SK-N-SH (cell line): ENCODE data around the gene MCEMP1. TPM values are rescaled to one million over a fixed set of nuclear protein-coding genes. Genes with fewer than 3 reads are reported as not detected.

Source experiments
- CTCF ChIA-PET: fragments of 300-600, 350-600 bp; formaldehyde crosslinking; extraction: SDS; loops from one replicate; lab custom pipeline; 2021; lab: Yijun Ruan, JAX
- POLR2A ChIA-PET: fragments of 350-600 bp; sonication (Branson Sonifier 250); formaldehyde crosslinking; extraction: SDS; loops from one replicate; lab custom pipeline; 2020; ENCODE audit warnings: antibody characterized with exemption, inconsistent platforms; lab: Yijun Ruan, JAX
- DNase-seq: peaks from one replicate; pipeline ENCODE4 v3.0.0; 2012
- H2AFZ ChIP-seq: fragments of 200-600 bp; sonication (generic); 2 replicates; pipeline ENCODE4 v1.8.1; 2016; ENCODE audit warnings: antibody characterized with exemption, mild to moderate bottlenecking, low read depth
- H3F3A ChIP-seq: fragments of 200-600 bp; sonication (generic); replicated peaks from 2 replicates; pipeline ENCODE3; 2016; ENCODE audit warnings: antibody characterized with exemption, mild to moderate bottlenecking; ENCODE audit not compliant: insufficient read depth
- H3K27ac ChIP-seq, 2 experiments: fragments of 200-500 bp in 1 of 2; fragments of 200-600 bp in 1 of 2; sonication (Bioruptor generic) in 1 of 2; sonication (generic), shearing (Covaris generic) in 1 of 2; 2 replicates each; pipeline versions ENCODE4 v1.5.1 to v1.6.1; 2014 to 2016; ENCODE audit warnings: low read depth in 2 of 2, inconsistent platforms in 1 of 2, low read length in 1 of 2, mild to moderate bottlenecking in 1 of 2, mixed read lengths in 1 of 2
- H3K27me3 ChIP-seq: fragments of 200-600 bp; sonication (generic), shearing (Covaris generic); 2 replicates; pipeline ENCODE4 v1.6.1; 2016; ENCODE audit warnings: mixed run types; ENCODE audit not compliant: insufficient read depth
- H3K36me3 ChIP-seq, 2 experiments: fragments of 200-500 bp in 1 of 2; fragments of 200-600 bp in 1 of 2; sonication (Bioruptor generic) in 1 of 2; sonication (generic) in 1 of 2; replicated peaks in 1 of 2; 2 replicates each; pipeline versions ENCODE3 to v1.5.1; 2014 to 2016; ENCODE audit warnings: low read length in 1 of 2, mild to moderate bottlenecking in 1 of 2; ENCODE audit not compliant: insufficient read depth in 2 of 2, control insufficient read depth in 1 of 2
- H3K4me1 ChIP-seq, 2 experiments: fragments of 200-500 bp in 1 of 2; fragments of 200-600 bp in 1 of 2; sonication (Bioruptor generic) in 1 of 2; sonication (generic), shearing (Covaris generic) in 1 of 2; 2 replicates each; pipeline versions ENCODE4 v1.5.1 to v1.6.1; 2014 to 2016; ENCODE audit warnings: low read depth in 1 of 2, low read length in 1 of 2, mixed run types in 1 of 2; ENCODE audit not compliant: insufficient read depth in 2 of 2, control insufficient read depth in 1 of 2
- H3K4me2 ChIP-seq: fragments of 200-600 bp; sonication (generic), shearing (Covaris generic); 2 replicates; pipeline ENCODE4 v1.6.1; 2017; ENCODE audit warnings: mixed run types
- H3K4me3 ChIP-seq, 2 experiments: fragments of 200-500 bp in 1 of 2; fragments of 200-600 bp in 1 of 2; sonication (Bioruptor generic) in 1 of 2; sonication (generic), shearing (Covaris generic) in 1 of 2; 2 replicates each; pipeline versions ENCODE4 v1.5.1 to v1.8.1; 2014 to 2016; ENCODE audit warnings: low read depth in 2 of 2, inconsistent platforms in 1 of 2, low read length in 1 of 2, mild to moderate bottlenecking in 1 of 2, mixed read lengths in 1 of 2, moderate library complexity in 1 of 2
- H3K79me2 ChIP-seq: fragments of 200-600 bp; sonication (generic); 2 replicates; pipeline ENCODE4 v1.8.1; 2017; ENCODE audit warnings: mild to moderate bottlenecking; ENCODE audit not compliant: insufficient read depth
- H3K9ac ChIP-seq: fragments of 200-600 bp; sonication (generic); 2 replicates; pipeline ENCODE4 v1.6.1; 2017; ENCODE audit warnings: mixed run types
- H3K9me2 ChIP-seq: fragments of 200-600 bp; sonication (generic); 2 replicates; pipeline ENCODE4 v1.6.1; 2017; ENCODE audit warnings: mixed run types
- H3K9me3 ChIP-seq: fragments of 200-600 bp; sonication (generic); 2 replicates; pipeline ENCODE4 v1.6.1; 2017; ENCODE audit warnings: mixed run types, mild to moderate bottlenecking, moderate library complexity
- H4K20me1 ChIP-seq: fragments of 200-600 bp; sonication (generic); 2 replicates; pipeline ENCODE4 v1.6.1; 2017; ENCODE audit warnings: mild to moderate bottlenecking, mixed run types; ENCODE audit not compliant: insufficient read depth
- CHD2 ChIP-seq: fragments of 150-350 bp; IDR thresholded peaks from 2 replicates; pipeline ENCODE4 v1.6.1; 2018; ENCODE audit warnings: low read length; ENCODE audit not compliant: partially characterized antibody
- EP300 ChIP-seq, 2 experiments: IDR thresholded peaks; 2 replicates each; pipeline versions ENCODE4 v1.4.0 to v1.6.1; 2012; ENCODE audit warnings: borderline replicate concordance in 1 of 2, low read depth in 1 of 2, low read length in 1 of 2
- FOXJ3 ChIP-seq: sonication (generic); formaldehyde crosslinking; IDR thresholded peaks from 2 replicates; pipeline ENCODE4 v1.5.1; 2020; ENCODE audit warnings: mild to moderate bottlenecking, missing genetic modification reagents
- IRF3 ChIP-seq: fragments of 150-350 bp; IDR thresholded peaks from 2 replicates; pipeline ENCODE4 v1.6.1; 2016; ENCODE audit warnings: mild to moderate bottlenecking, low read depth, low read length
- JUND ChIP-seq: IDR thresholded peaks from 2 replicates; pipeline ENCODE4 v1.4.0; 2012
- MXI1 ChIP-seq: IDR thresholded peaks from 2 replicates; pipeline ENCODE4 v1.6.1; 2012; ENCODE audit warnings: mild to moderate bottlenecking, low read depth, low read length, improper control_type of control experiment
- NFIC ChIP-seq: IDR thresholded peaks from 2 replicates; pipeline ENCODE4 v1.4.0; 2012; ENCODE audit warnings: borderline replicate concordance
- NRF1 ChIP-seq: IDR thresholded peaks from 2 replicates; pipeline ENCODE4 v1.6.1; 2012; ENCODE audit warnings: low read depth, mild to moderate bottlenecking, low read length
- PBX3 ChIP-seq: IDR thresholded peaks from 2 replicates; pipeline ENCODE4; 2012
- POLR2AphosphoS5 ChIP-seq: IDR thresholded peaks from 2 replicates; pipeline ENCODE4 v1.6.1; 2012; ENCODE audit warnings: low read depth, low read length
- RAD21 ChIP-seq: IDR thresholded peaks from 2 replicates; pipeline ENCODE4 v1.6.1; 2012; ENCODE audit warnings: mild to moderate bottlenecking, low read length
- RCOR1 ChIP-seq: fragments of 150-350 bp; IDR thresholded peaks from 2 replicates; pipeline ENCODE4 v1.6.1; 2017; ENCODE audit warnings: antibody characterized with exemption, low read length
- RFX5 ChIP-seq: IDR thresholded peaks from 2 replicates; pipeline ENCODE4 v1.6.1; 2012; ENCODE audit warnings: mild to moderate bottlenecking, improper control_type of control experiment, low read length
- SIN3A ChIP-seq: IDR thresholded peaks from 2 replicates; pipeline ENCODE4 v1.6.1; 2012; ENCODE audit warnings: low read depth, mild to moderate bottlenecking, low read length, moderate library complexity, borderline replicate concordance
- SMC3 ChIP-seq: IDR thresholded peaks from 2 replicates; pipeline ENCODE4 v1.6.1; 2012; ENCODE audit warnings: low read depth, low read length, improper control_type of control experiment
- TAF1 ChIP-seq: IDR thresholded peaks from 2 replicates; pipeline ENCODE4 v1.6.1; 2012; ENCODE audit warnings: low read depth, mild to moderate bottlenecking, low read length, moderate library complexity, borderline replicate concordance
- ZBTB33 ChIP-seq: IDR thresholded peaks from 2 replicates; pipeline ENCODE4 v1.4.0; 2012; ENCODE audit warnings: low read depth, borderline replicate concordance
- WGBS: methylation state at CpG from one replicate; pipeline ENCODE4 v1.1.6; 2017; ENCODE audit warnings: low lambda C conversion rate; 5-methylcytosine and 5-hydroxymethylcytosine counted together
- polyA plus RNA-seq, 3 experiments: library from polyadenylated mRNA; depleted of rRNA; stranded (reverse); fragments of >200 nt; gene quantifications; 2 replicates each; pipeline ENCODE4 v1.2.3, GENCODE V29; 2012
- TF ChIP-seq, protein P1 (sequence below): IDR thresholded peaks from 2 replicates; pipeline ENCODE4 v1.4.0; 2012; ENCODE audit warnings: low read depth

The MCEMP1 gene
- polyA plus RNA-seq, 1 of the 3 experiments (the other 2 are of a cell fraction), result not detected

DNA sequence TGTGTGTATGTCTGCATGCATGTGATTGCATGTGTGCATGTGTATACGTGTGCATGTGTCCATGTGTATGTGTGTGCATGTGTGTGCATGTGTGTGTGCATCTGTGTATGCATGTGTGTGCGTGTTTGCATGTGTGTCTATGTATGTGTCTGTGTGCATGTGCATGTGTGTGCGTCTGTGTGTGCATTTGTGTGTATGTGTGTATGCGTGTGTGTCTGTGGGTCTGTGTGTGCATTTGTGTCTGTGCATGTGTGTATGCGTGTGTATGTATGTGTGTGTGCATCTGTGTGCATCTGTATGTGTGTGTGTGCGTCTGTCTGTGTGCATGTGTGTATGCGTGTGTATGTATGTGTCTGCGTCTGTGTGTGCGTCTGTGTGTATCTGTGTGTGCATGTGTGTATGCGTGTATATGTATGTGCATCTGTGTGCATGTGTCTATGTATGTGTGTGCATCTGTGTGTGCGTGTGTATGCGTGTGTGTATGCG, 37.0 kb upstream of the MCEMP1 start:
- ChIA-PET POLR2A (no interaction called here), CTCF (interaction anchor here (1.2 to 1.3 kb wide), 2 partner anchors 41 to 72 kb away, joined by 3 to 4 read pairs; partner anchors contain the start of gene TRAPPC5)
- Histone ChIP-seq H3K9me2 (no peaks in the 10 kb centered on the region), H3K4me2 (no peak overlapping the region), H3K27ac (no peak overlapping the region), H3K4me3 (no peak overlapping the region), H3K9me3 (no peaks in the 10 kb centered on the region), H3K4me1 (peaks cover 0 to 4% of the 10 kb centered on the region in 2 experiments; a peak in 1 of 4 replicates), H3F3A (peaks cover 4% of the 10 kb centered on the region), H4K20me1 (no peaks in the 10 kb centered on the region), H3K36me3 (no peaks in the 10 kb centered on the region), H3K27me3 (peaks cover 34% of the 10 kb centered on the region), H3K9ac (no peak overlapping the region), H2AFZ (no peak overlapping the region), H3K79me2 (no peaks in the 10 kb centered on the region)
- no peak for DNase-seq
- no peak for TF ChIP-seq FOXJ3 (CRISPR knock-in tag)
- TF ChIP-seq, protein P1, sequence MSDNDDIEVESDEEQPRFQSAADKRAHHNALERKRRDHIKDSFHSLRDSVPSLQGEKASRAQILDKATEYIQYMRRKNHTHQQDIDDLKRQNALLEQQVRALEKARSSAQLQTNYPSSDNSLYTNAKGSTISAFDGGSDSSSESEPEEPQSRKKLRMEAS, result no peak
- TF ChIP-seq ZBTB33, result no peak
- TF ChIP-seq POLR2AphosphoS5, result no peak
- TF ChIP-seq SMC3, result no peak
- TF ChIP-seq RCOR1, result no peak
- no peak for TF ChIP-seq RFX5
- TF ChIP-seq TAF1, result no peak
- TF ChIP-seq PBX3, result no peak
- TF ChIP-seq IRF3, result no peak
- no peak for TF ChIP-seq CHD2
- WGBS, result 69% methylated on average over 13 of the region's 13 CpGs

DNA sequence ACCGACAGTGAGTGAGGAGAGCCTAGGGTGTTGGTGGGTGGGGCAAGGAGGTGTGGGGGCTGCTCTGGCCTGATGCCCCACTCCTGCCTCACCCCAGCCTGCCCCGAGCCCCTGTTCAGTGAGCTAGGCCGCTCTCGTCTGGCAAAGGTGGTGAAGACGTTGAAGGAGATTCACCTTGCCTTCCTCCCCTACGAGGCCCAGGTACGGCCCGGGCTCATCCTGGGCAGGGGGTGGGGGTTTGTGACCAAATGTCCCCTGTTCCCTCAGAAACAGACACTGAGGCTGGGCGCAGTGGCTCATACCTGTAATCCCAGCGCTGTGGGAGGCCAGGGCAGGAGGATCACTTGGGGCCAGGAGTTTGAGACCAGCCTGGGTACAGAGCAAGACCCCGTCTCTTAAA, 36.1 kb upstream of the MCEMP1 start:
- Histone ChIP-seq H3K4me2 (no peak overlapping the region), H3K36me3 (no peaks in the 10 kb centered on the region), H3K4me1 (peaks cover 0 to 4% of the 10 kb centered on the region in 2 experiments; a peak in 1 of 4 replicates), H3K4me3 (no peak overlapping the region), H4K20me1 (no peaks in the 10 kb centered on the region), H3F3A (peaks cover 4% of the 10 kb centered on the region), H2AFZ (no peak overlapping the region), H3K9ac (no peak overlapping the region), H3K27ac (no peak overlapping the region), H3K79me2 (no peaks in the 10 kb centered on the region), H3K9me2 (no peaks in the 10 kb centered on the region), H3K27me3 (peaks cover 33% of the 10 kb centered on the region), H3K9me3 (no peaks in the 10 kb centered on the region)
- WGBS, result 94% methylated on average over 2 of the region's 11 CpGs
- TF ChIP-seq RFX5 (no peak), SIN3A (no peak), JUND (no peak), NRF1 (no peak), RAD21 (no peak), RCOR1 (no peak), NFIC (no peak), MXI1 (no peak), EP300 (IDR thresholded peaks at IDR 0.05; ENCODE audit: borderline replicate concordance in 1 of 2, low read depth in 1 of 2, low read length in 1 of 2) (no peak)
- TF ChIP-seq, protein P1, result no peak
- POLR2A ChIA-PET, result interaction anchor here (1.0 kb wide), 1 partner anchor 11 kb away, joined by 3 read pairs; the partner anchor contains the start of genes PET100 and XAB2
- DNase-seq, result no peak
- CTCF ChIA-PET, result interaction anchor here (0.6 kb wide), 1 partner anchor 72 kb away, joined by 3 read pairs; no protein-coding TSS in a partner anchor
